Activated CD8-positive, alpha-beta T cell treated with anti-CD3 and anti-CD28 coated beads, Interleukin-2, amount 10 ng/mL, durations not matched to agents 7 days and 5 days (primary cell): ENCODE measurements around the gene CNDP1. TPM values are rescaled to one million over a fixed set of nuclear protein-coding genes. Genes with fewer than 3 reads are reported as not detected.
"Not testable (repeated sequence)": the region's sequence is repeated elsewhere in the genome, so short reads cannot be mapped to it uniquely, and the experiment has no call there.

ENCODE experiments used
- ATAC-seq: fragments of 150-1000 bp; cut with Tn5 transposase; one replicate; pipeline ENCODE4 v1.10.0; 2021; ENCODE audit warnings: moderate library complexity
- CTCF ChIA-PET: fragments of 350-600 bp; sonication (Branson Sonifier 250); formaldehyde crosslinking; loops from one replicate; lab custom pipeline; 2021; ENCODE audit warnings: antibody characterized with exemption; lab: Charles Lee
- POLR2A ChIA-PET: fragments of 350-600 bp; sonication (Branson Sonifier 250); formaldehyde crosslinking; loops from one replicate; lab custom pipeline; 2021; ENCODE audit warnings: antibody characterized with exemption; lab: Charles Lee
- DNase-seq: peaks from one replicate; pipeline ENCODE4 v3.0.0-alpha.2; 2020
- H3K27ac Mint-ChIP-seq: one replicate; pipeline ENCODE4 v1.8.0; 2021; ENCODE audit warnings: mild to moderate bottlenecking, mixed read lengths
- H3K27me3 Mint-ChIP-seq: one replicate; pipeline ENCODE4 v1.8.0; 2021; ENCODE audit warnings: low read depth, mixed read lengths
- H3K36me3 Mint-ChIP-seq: one replicate; pipeline ENCODE4 v1.8.0; 2021; ENCODE audit warnings: low read depth, mixed read lengths
- H3K4me1 Mint-ChIP-seq: one replicate; pipeline ENCODE4 v1.8.0; 2021; ENCODE audit warnings: low read depth, mixed read lengths
- H3K4me3 Mint-ChIP-seq: one replicate; pipeline ENCODE4 v1.8.0; 2021; ENCODE audit warnings: mild to moderate bottlenecking, mixed read lengths
- H3K9me3 Mint-ChIP-seq: one replicate; pipeline ENCODE4 v1.8.0; 2022; ENCODE audit warnings: mixed read lengths; ENCODE audit not compliant: insufficient read depth
- total RNA-seq, 2 experiments: library from RNA; stranded (reverse); gene quantifications; one replicate each; pipeline ENCODE4 v1.2.3, GENCODE V29; 2021

The CNDP1 gene
- total RNA-seq, 2 experiments from 2014 or later = not detected

DNA sequence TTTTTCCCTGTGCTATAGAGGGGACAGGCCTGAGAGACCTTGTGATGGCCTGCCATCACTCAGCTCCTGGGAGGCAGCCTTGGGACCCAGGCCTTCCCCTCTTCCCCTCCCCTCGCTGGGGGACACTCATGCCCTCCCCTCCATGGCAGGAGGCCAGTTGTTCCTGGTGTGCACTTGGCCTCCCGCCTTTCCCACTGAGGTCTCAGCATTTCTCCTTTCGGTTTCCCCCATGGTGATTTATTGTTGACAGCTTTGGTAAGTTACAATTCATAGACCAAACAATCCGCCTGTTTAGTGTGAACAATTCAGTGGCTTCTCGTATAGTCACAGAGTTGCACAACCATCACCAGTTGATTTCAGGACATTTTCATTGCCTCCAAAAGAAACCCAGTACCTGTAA is 10.2 kb upstream of the CNDP1 start:
- DNase-seq (no peak), ATAC-seq (no peak)
- POLR2A ChIA-PET = no interaction called here
- no peaks in the 10 kb centered on the region for H3K9me3 Mint-ChIP-seq
- H3K36me3 Mint-ChIP-seq = peaks cover 31% of the 10 kb centered on the region
- H3K4me1 Mint-ChIP-seq = no peaks in the 10 kb centered on the region
- peaks cover 20% of the 10 kb centered on the region for H3K27me3 Mint-ChIP-seq
- H3K4me3 Mint-ChIP-seq = no peak overlapping the region
- no peak overlapping the region for H3K27ac Mint-ChIP-seq
- CTCF ChIA-PET = interaction anchor here (1.7 kb wide), 1 partner anchor 28 kb away, joined by 6 read pairs; no protein-coding TSS in a partner anchor

DNA sequence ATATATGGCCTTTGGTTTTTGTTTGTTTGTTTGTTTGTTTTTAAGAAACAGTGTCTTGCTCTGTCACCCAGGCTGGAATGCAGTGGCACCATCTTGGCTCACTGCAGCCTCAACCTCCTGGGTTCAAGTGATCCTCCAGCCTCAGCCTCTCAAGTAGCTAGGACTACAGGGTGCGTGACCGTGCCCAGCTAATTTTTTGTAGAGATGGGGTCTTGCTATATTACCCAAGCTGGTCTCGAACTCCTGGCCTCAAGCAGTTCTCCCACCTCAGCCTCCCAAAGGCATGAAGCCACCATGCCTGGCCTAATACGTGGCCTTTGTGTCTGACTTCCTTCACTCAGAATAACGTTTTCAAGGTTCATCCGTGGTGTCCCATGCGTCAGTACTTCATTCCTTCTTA is 9.4 kb upstream of the CNDP1 start:
- Mint-ChIP-seq H3K27me3 (peaks cover 20% of the 10 kb centered on the region), H3K36me3 (peaks cover 23% of the 10 kb centered on the region)
- CTCF ChIA-PET, POLR2A ChIA-PET, H3K4me3 Mint-ChIP-seq, ATAC-seq, H3K27ac Mint-ChIP-seq, H3K9me3 Mint-ChIP-seq, DNase-seq, H3K4me1 Mint-ChIP-seq: not testable (repeated sequence)

DNA sequence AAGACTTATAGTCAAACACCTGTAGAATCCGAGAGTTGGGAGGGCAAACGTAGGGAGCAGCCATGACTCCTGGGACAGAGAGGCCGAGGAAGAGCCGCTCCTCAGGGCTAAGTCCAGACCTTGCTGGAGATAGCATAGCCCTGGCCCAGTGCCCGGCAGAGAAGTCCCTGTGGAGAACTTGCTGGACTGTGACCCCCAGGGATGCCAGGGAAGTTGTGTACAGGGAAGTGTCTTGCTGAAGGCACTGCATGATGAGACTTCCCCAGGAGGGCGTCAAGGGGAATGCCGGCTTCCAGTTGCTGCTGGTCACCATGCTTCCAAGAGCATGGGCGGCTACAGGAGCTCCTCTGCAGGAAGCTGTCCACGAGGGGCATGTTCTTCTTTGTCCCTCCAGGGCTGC is 8.6 kb upstream of the CNDP1 start:
- peaks cover 17% of the 10 kb centered on the region for H3K36me3 Mint-ChIP-seq
- CTCF ChIA-PET = no interaction called here
- H3K4me3 Mint-ChIP-seq = no peak overlapping the region
- peaks cover 20% of the 10 kb centered on the region for H3K27me3 Mint-ChIP-seq
- DNase-seq (no peak), ATAC-seq (no peak)
- H3K9me3 Mint-ChIP-seq = no peaks in the 10 kb centered on the region
- POLR2A ChIA-PET = no interaction called here
- H3K27ac Mint-ChIP-seq = no peak overlapping the region
- H3K4me1 Mint-ChIP-seq = no peaks in the 10 kb centered on the region

DNA sequence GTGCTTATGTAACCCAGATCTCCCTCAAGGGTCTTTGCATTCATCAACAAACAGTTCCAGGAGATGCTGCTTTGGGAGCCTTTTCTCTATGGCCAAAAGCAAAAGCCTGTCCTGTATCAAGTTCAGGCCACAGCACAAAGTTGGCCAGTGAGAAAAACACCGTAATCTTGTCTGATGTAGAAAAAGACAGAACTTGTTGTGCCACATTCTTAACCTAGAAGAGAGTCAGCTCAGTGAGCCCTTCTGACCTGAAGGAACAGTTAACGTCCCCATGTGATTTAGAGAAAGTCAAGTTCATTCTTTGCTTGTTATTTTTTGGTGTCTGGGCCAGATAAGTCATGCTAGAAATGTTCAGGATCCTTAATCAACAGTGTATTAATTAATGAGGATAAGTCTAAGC is 7.8 kb upstream of the CNDP1 start:
- ATAC-seq (no peak), DNase-seq (no peak)
- Mint-ChIP-seq H3K4me1 (no peaks in the 10 kb centered on the region), H3K9me3 (no peaks in the 10 kb centered on the region), H3K27ac (no peak overlapping the region), H3K4me3 (no peak overlapping the region), H3K36me3 (peaks cover 10% of the 10 kb centered on the region), H3K27me3 (peaks cover 20% of the 10 kb centered on the region)
- POLR2A ChIA-PET = no interaction called here
- CTCF ChIA-PET = no interaction called here

DNA sequence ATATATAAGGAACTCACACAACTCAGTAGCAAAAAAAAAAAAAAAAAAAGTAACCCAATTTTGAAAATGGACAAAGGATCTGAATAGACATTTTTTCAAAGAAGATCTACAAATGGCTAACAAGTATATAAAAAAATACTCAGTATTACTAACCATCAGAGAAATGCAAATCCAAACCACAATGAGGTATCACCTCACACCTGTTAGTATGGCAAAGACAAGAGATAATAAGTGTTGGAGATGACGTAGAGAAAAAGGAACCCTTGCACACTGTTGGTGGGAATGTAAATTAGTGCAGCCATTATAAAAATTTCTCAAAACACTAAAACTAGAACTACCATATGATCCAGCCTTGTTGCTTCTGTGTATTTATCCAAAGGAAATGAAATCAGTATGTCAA is 5.8 kb upstream of the CNDP1 start:
- peaks cover 20% of the 10 kb centered on the region for H3K27me3 Mint-ChIP-seq
- no peak for ATAC-seq
- H3K36me3 Mint-ChIP-seq = no peaks in the 10 kb centered on the region
- no peaks in the 10 kb centered on the region for H3K9me3 Mint-ChIP-seq
- ChIA-PET CTCF (no interaction called here), POLR2A (no interaction called here)
- H3K4me1 Mint-ChIP-seq = no peaks in the 10 kb centered on the region
- no peak for DNase-seq
- no peak overlapping the region for H3K4me3 Mint-ChIP-seq
- H3K27ac Mint-ChIP-seq = no peak overlapping the region

DNA sequence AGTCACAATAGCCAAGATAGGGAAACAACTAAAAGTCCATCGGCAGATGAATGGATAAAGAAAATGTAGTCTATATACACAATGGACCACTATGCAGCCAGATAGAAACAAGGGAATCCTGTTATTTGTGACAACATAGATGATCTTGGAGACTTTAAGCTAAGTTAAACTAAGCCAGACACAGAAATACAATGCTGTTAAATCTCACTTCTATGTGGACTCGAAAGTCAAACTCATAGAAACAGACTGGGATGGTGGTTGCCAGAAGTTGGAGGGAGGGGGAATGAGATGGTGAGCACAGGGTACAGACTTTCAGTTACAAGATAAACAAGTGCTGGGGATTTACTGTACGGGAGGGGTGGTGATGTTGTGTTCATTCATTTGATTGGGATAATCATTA is 5.4 kb upstream of the CNDP1 start:
- ChIA-PET POLR2A (no interaction called here), CTCF (no interaction called here)
- Mint-ChIP-seq H3K4me1 (no peaks in the 10 kb centered on the region), H3K27ac (no peak overlapping the region), H3K36me3 (no peaks in the 10 kb centered on the region), H3K9me3 (no peaks in the 10 kb centered on the region), H3K4me3 (no peak overlapping the region), H3K27me3 (peaks cover 20% of the 10 kb centered on the region)
- DNase-seq (no peak), ATAC-seq (no peak)

DNA sequence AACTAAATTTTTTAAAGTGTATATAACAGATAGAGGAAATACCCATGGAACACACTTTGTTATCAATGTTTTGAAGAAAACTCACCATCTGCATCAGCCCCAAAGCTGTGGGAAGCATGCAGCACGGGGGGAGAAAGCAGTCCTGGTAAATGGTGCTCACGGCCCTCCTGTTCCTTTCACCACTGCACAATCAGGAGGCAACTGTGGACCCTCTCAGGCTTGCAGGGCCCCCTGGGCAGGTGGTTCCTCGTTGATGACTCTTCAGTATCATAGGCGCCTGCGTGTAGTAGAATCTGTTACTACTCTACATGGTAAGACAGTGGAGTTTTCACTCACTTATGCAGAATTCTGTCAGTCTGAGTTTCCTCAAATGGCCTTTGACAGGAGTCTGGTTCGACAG is 4.9 kb upstream of the CNDP1 start:
- ATAC-seq (no peak), DNase-seq (no peak)
- Mint-ChIP-seq H3K27me3 (peaks cover 20% of the 10 kb centered on the region), H3K36me3 (no peaks in the 10 kb centered on the region), H3K27ac (no peak overlapping the region), H3K9me3 (no peaks in the 10 kb centered on the region), H3K4me1 (no peaks in the 10 kb centered on the region), H3K4me3 (no peak overlapping the region)
- POLR2A ChIA-PET = no interaction called here
- CTCF ChIA-PET = no interaction called here

DNA sequence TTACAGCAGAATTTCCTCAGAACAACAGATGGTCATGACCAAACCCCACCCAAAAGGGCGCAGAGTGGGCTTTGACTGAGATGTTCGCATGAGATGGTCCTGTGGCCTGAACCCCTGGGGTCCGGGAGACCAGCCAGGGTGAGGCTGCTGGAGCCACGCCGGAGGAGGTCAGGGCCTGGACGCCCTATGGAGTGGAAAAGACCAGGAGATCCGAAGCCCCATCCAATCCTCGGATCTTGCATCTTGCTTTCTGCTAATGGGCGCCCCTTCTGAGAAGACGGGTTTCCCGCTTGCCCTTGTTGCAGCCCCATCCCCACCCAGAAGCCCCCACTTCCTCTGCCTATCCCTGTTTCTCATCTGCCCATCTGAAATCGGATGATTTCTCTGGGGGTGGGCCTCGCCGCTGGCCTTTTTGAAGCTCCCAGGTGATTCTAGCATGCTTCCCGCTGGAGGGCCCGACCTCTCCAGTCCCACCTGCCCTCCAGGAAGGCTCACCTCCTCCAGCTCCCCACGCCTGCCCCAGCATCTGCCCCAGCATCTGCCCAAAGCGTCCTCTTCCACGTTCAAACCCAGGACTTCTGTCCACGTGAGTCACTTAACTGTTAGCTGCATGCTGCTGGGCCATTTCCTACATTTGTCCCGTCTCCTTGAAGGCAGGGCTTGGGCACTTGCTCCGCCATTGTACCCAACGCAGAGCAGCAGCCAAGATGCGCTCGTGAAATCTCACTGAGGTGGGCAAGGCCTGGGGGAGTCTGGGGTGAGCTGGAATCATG is 4.3 kb upstream of the CNDP1 start:
- Mint-ChIP-seq H3K27ac (no peak overlapping the region), H3K36me3 (no peaks in the 10 kb centered on the region), H3K4me1 (no peaks in the 10 kb centered on the region), H3K9me3 (no peaks in the 10 kb centered on the region), H3K27me3 (peaks cover 20% of the 10 kb centered on the region), H3K4me3 (no peak overlapping the region)
- ATAC-seq = no peak
- ChIA-PET POLR2A (no interaction called here), CTCF (interaction anchor here (2.1 kb wide), 1 partner anchor 22 kb away, joined by 5 read pairs; no protein-coding TSS in a partner anchor)
- no peak for DNase-seq

DNA sequence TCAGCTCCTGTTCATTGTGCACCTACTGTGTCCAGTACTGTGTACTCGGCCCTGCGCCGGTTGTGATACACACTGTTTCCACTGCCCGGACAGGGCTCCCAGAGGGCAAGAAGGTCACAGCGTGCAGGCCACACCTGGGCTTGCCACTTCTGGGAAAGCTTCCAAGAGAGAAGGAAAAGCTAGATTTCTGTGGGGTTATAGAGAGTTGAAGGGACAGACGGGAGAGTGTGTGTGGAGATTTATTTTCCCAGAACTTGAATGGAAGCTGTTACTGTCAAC is 3.8 kb upstream of the CNDP1 start:
- H3K27ac Mint-ChIP-seq = no peak overlapping the region
- H3K9me3 Mint-ChIP-seq = no peaks in the 10 kb centered on the region
- ATAC-seq (no peak), DNase-seq (no peak)
- ChIA-PET POLR2A (no interaction called here), CTCF (interaction anchor here (2.1 kb wide), 1 partner anchor 21 kb away, joined by 5 read pairs; no protein-coding TSS in a partner anchor)
- no peak overlapping the region for H3K4me3 Mint-ChIP-seq
- H3K36me3 Mint-ChIP-seq = no peaks in the 10 kb centered on the region
- H3K4me1 Mint-ChIP-seq = no peaks in the 10 kb centered on the region
- H3K27me3 Mint-ChIP-seq = peaks cover 20% of the 10 kb centered on the region

DNA sequence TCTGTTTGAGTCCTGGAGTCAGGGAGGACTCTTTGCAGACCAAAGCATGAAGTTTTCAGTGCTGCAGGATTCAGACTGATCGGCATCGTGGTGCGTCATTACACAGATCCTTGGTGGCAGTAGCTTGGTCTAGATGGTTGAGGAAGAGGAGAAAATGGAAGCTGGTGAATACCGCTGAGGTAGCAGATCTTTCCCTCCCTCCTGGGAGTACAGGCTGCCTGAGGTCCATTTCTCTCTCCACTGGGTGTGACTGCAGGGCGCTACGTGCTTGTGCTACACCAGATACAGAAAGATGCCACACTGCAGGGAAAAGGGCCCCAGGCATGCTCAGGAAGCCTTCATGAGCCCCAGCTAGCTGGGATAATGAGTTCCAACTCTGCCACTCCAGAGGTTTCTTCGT is 3.3 kb upstream of the CNDP1 start:
- no peaks in the 10 kb centered on the region for H3K36me3 Mint-ChIP-seq
- H3K4me1 Mint-ChIP-seq = no peaks in the 10 kb centered on the region
- no peaks in the 10 kb centered on the region for H3K9me3 Mint-ChIP-seq
- no peak overlapping the region for H3K27ac Mint-ChIP-seq
- POLR2A ChIA-PET = no interaction called here
- ATAC-seq (no peak), DNase-seq (no peak)
- no peak overlapping the region for H3K4me3 Mint-ChIP-seq
- peaks cover 21% of the 10 kb centered on the region for H3K27me3 Mint-ChIP-seq
- CTCF ChIA-PET = interaction anchor here (2.1 kb wide), 1 partner anchor 21 kb away, joined by 5 read pairs; no protein-coding TSS in a partner anchor

DNA sequence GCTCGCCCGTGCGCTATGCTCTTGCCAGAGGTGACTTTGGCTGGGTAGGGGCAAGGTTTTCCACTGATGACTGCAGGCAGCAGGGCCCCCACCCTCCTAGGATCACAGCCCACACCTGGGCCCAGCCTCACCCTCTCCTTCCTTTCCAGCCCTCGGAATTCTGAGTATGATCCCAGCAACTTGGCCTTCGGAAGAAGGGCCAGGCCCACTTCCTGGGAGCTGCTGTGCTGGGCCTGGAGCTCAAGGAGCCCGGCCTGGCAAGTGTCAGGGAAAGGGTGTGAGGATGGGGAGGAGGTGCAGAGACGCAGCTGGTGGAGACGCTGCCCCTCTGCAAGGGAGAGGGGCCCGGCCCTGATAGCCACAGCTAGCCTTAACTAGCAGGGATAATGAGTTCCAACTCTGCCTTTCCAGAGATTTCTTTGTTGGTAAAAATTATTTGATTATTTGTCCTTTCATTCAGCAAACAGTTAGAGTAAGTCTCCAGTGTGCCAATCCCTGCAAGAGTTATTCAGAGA is 1.7 kb upstream of the CNDP1 start:
- Mint-ChIP-seq H3K27me3 (peaks cover 22% of the 10 kb centered on the region), H3K4me3 (no peak overlapping the region), H3K36me3 (no peaks in the 10 kb centered on the region), H3K27ac (no peak overlapping the region), H3K4me1 (no peaks in the 10 kb centered on the region), H3K9me3 (no peaks in the 10 kb centered on the region)
- no peak for ATAC-seq
- ChIA-PET POLR2A (no interaction called here), CTCF (no interaction called here)
- no peak for DNase-seq

DNA sequence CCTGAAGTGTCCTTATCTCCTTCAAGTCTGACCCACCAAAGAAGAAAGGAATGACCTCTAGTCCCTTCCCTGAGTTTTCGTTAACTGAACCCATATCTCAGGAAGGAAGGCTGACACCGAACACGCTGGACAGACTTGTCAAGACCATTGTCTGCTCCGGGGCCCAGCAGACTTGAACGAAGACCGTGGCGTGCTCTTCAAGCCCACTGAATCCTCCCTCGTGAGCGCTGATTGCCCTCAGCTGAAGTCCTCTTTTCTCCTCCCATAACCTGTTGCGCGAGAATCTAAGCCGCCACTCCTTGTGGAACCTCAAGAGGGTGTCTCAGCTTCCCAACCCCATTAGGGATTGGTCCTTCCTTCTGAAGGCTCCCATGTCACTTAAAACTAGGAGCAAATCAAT is 634 bp upstream of the CNDP1 start:
- ChIA-PET POLR2A (no interaction called here), CTCF (no interaction called here)
- DNase-seq (no peak), ATAC-seq (no peak)
- H3K4me1 Mint-ChIP-seq = no peaks in the 10 kb centered on the region
- no peak overlapping the region for H3K27ac Mint-ChIP-seq
- H3K36me3 Mint-ChIP-seq = no peaks in the 10 kb centered on the region
- peaks cover 14% of the 10 kb centered on the region for H3K27me3 Mint-ChIP-seq
- no peaks in the 10 kb centered on the region for H3K9me3 Mint-ChIP-seq
- H3K4me3 Mint-ChIP-seq = no peak overlapping the region
